Measurements from ENCODE around the gene LDLRAD4.

The LDLRAD4 gene

DNA sequence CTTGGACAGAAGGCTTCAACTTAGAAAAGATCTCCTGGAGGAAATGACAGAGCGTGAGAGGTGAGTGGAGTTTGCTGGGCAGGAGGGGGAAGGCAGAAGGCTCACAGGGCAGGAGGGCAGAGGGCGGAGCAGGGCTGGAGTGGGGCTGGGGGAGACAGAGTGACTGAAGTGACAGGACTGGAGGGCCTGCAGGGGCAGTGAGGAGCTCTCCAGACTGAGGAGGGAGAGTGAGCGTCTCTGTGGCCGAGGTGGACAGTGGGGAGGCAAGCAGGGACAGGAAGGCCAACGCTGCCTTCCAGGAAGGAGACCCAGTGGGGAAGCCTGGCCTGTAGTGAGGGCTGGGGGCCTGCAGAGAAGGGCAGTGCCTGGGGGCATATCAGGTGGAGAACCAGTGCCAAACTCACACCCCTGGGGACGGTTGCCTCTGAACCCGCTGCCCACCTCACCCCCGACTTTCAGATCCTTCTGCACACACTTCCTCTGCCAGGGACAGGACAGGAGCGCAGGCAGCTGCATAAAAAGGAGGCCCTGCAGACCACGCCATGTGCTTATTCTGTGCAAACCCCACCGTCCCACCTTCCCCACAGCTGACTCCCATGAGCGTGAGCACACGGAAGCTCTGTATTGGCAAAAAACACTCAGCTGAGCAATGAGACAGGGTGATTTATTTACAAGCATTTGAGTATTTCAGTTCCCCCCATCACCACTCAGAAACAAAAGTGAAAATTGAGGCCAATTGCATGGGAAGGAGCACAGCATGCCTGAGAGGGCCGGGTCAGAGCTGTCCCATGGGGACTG, 263.5 kb downstream of the LDLRAD4 start:
- Histone ChIP-seq H3K36me3 (ENCODE audit: insufficient read depth, low read length) (no peaks in the 10 kb centered on the region), H3K4me3 (no peak overlapping the region), H3K27ac (no peak overlapping the region), H3K9me3 (ENCODE audit: low read depth, low read length) (no peaks in the 10 kb centered on the region), H3K9ac (ENCODE audit: insufficient read length) (no peak overlapping the region)
- TF ChIP-seq EZH2 (IDR thresholded peaks at IDR 0.05) = no peak
- TF ChIP-seq FOXP2 (optimal IDR thresholded peaks at IDR 0.05; ENCODE audit: control extremely low read depth, extremely low read length, insufficient read depth) = no peak
- no peak for TF ChIP-seq POLR2AphosphoS5 (IDR thresholded peaks at IDR 0.05; ENCODE audit: borderline replicate concordance, low read depth, low read length)
- DNase-seq (ENCODE audit: low read depth, low spot score) = no peak

DNA sequence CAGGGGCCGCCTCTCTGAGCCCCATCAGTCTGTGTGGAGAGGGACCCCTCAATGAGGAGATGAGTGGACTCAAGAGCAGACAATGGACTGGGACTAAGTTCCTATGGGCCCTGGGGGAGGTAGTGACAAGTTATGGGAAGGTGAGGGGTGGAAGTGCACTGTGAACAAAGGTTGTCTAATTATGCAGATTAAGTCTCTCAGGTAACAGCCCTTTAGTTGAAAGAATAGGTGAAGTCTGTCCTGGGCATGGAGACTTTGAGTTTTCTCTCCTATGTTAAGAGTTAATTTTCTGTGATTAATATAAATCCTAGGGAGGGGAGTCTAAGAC, 264.0 kb downstream of the LDLRAD4 start:
- DNase-seq (ENCODE audit: low read depth, low spot score) = no peak
- no peak overlapping the region for H3K27ac ChIP-seq
- no peak overlapping the region for H3K9ac ChIP-seq (ENCODE audit: insufficient read length)
- no peaks in the 10 kb centered on the region for H3K36me3 ChIP-seq (ENCODE audit: insufficient read depth, low read length)
- TF ChIP-seq POLR2AphosphoS5 (IDR thresholded peaks at IDR 0.05; ENCODE audit: borderline replicate concordance, low read depth, low read length) = no peak
- TF ChIP-seq FOXP2 (optimal IDR thresholded peaks at IDR 0.05; ENCODE audit: control extremely low read depth, extremely low read length, insufficient read depth) = no peak
- TF ChIP-seq EZH2 (IDR thresholded peaks at IDR 0.05) = no peak
- H3K4me3 ChIP-seq = no peak overlapping the region
- H3K9me3 ChIP-seq (ENCODE audit: low read depth, low read length) = no peaks in the 10 kb centered on the region

DNA sequence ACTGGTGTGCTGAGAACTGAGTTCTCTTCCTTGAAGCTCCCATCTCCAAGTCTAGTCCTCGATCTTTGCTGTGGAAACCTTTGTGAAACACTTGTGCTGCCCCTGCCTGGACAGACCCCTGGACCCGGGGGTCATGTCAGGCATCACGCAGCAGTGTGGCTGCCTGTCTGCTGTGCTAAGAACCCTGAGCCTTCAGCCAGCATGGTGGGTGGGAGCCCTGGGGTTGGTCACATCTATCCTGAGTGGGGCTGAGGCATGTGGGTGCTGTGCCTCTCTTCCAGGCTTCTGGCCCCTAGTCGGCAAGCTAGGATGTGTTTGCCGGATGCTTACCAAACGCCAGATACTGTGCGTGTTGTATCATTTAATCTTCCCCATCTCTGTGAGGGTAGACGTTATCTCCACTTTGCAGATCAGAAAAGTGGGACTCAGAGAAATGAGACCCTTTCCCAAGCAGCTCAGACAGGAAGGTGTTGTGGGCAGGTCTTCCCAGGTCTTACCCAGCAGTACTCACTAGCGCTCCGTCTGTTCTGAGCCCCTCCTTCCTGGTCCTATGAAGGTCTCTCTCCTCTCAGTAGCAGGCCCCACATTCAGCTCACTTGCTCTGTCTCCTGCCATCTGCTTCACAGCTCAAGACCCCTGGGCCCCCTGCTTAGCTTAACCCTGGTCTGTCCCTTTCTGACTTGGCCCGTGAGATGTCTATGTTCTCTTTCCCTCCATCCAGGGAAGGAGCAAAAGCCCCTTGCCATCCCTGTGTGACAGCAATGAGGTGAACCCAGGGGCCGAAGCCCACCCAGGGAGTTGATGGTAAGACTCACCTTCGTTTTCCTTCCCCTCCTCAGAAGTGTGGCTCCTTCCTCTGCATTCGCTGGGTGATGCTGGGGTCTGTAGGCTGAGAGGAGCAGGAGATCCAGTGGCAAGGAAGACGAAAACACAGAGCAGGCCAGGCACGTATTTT, 265.0 kb downstream of the LDLRAD4 start:
- H3K9me3 ChIP-seq (ENCODE audit: low read depth, low read length) = no peaks in the 10 kb centered on the region
- TF ChIP-seq EZH2 (IDR thresholded peaks at IDR 0.05) (no peak), FOXP2 (optimal IDR thresholded peaks at IDR 0.05; ENCODE audit: control extremely low read depth, extremely low read length, insufficient read depth) (no peak), POLR2AphosphoS5 (IDR thresholded peaks at IDR 0.05; ENCODE audit: borderline replicate concordance, low read depth, low read length) (no peak)
- H3K27ac ChIP-seq = no peak overlapping the region
- H3K4me3 ChIP-seq = no peak overlapping the region
- H3K36me3 ChIP-seq (ENCODE audit: insufficient read depth, low read length) = no peaks in the 10 kb centered on the region
- DNase-seq (ENCODE audit: low read depth, low spot score) = no peak
- no peak overlapping the region for H3K9ac ChIP-seq (ENCODE audit: insufficient read length)

DNA sequence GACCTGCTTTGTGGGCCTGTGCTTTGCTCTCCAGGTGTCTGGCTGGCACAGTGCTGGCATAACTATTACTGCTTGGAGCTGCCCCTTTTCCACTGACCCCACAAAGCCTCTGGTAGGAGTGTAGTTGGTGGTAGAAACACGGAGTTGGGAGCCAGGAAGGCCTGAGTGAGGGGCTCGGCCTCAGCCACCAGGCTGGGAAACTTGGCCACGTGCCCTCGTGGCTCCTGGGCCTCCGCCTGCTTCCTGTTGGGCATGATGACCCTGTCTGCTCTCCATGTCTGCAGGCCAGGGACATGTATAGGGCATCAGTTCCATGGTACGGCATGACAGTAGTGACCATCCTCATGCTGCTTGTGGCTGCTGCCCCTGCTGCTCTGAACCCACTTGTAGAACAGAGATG, 266.6 kb downstream of the LDLRAD4 start:
- Histone ChIP-seq H3K4me3 (no peak overlapping the region), H3K27ac (no peak overlapping the region), H3K36me3 (ENCODE audit: insufficient read depth, low read length) (no peaks in the 10 kb centered on the region), H3K9ac (ENCODE audit: insufficient read length) (no peak overlapping the region), H3K9me3 (ENCODE audit: low read depth, low read length) (no peaks in the 10 kb centered on the region)
- no peak for DNase-seq (ENCODE audit: low read depth, low spot score)
- TF ChIP-seq POLR2AphosphoS5 (IDR thresholded peaks at IDR 0.05; ENCODE audit: borderline replicate concordance, low read depth, low read length) = no peak
- TF ChIP-seq FOXP2 (optimal IDR thresholded peaks at IDR 0.05; ENCODE audit: control extremely low read depth, extremely low read length, insufficient read depth) = no peak
- TF ChIP-seq EZH2 (IDR thresholded peaks at IDR 0.05) = no peak

DNA sequence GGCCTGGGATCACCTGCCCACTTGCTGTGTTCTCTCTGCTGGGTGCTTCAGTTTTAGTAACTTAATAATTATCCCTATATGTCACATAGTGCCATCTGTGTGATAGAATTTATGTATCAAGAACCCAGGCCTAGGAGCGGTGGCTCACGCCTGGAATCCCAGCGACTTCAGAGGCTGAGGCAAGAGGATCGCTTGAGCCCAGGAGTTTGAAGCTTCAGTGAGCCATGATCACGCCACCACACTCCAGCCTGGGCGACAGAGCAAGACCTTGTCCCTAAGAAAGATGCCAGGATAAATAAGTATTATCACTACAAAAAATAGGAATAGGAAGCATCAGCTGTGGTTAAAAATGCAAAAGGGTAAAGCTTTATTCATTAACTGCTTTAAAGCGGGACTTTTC, 267.0 kb downstream of the LDLRAD4 start:
- no peaks in the 10 kb centered on the region for H3K9me3 ChIP-seq (ENCODE audit: low read depth, low read length)
- DNase-seq (ENCODE audit: low read depth, low spot score) = no peak
- H3K27ac ChIP-seq = no peak overlapping the region
- no peak for TF ChIP-seq POLR2AphosphoS5 (IDR thresholded peaks at IDR 0.05; ENCODE audit: borderline replicate concordance, low read depth, low read length)
- TF ChIP-seq FOXP2 (optimal IDR thresholded peaks at IDR 0.05; ENCODE audit: control extremely low read depth, extremely low read length, insufficient read depth) = no peak
- TF ChIP-seq EZH2 (IDR thresholded peaks at IDR 0.05) = no peak
- H3K4me3 ChIP-seq = no peak overlapping the region
- H3K9ac ChIP-seq (ENCODE audit: insufficient read length) = no peak overlapping the region
- H3K36me3 ChIP-seq (ENCODE audit: insufficient read depth, low read length) = no peaks in the 10 kb centered on the region

DNA sequence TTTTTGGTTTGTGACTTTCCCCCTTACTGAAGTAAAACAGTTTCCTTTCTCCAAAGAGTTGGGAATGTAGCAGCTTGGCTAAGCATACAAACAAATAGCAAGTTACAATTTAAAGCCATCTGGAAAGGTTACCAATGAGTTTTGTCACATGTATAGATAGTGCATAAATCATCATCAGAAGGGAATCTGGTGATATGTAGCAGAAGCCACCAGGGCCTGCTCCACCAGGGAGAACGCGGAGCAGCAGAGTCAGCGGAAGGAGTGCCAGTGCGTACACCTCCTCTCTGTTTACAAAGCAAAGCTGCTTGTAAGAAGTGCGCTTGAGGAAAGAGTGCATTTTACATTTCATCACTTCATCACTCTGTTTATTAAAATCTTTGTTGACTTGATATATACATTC, 267.7 kb downstream of the LDLRAD4 start:
- no peak overlapping the region for H3K9ac ChIP-seq (ENCODE audit: insufficient read length)
- no peak overlapping the region for H3K4me3 ChIP-seq
- no peaks in the 10 kb centered on the region for H3K36me3 ChIP-seq (ENCODE audit: insufficient read depth, low read length)
- TF ChIP-seq POLR2AphosphoS5 (IDR thresholded peaks at IDR 0.05; ENCODE audit: borderline replicate concordance, low read depth, low read length) (no peak), FOXP2 (optimal IDR thresholded peaks at IDR 0.05; ENCODE audit: control extremely low read depth, extremely low read length, insufficient read depth) (no peak), EZH2 (IDR thresholded peaks at IDR 0.05) (no peak)
- no peak overlapping the region for H3K27ac ChIP-seq
- no peak for DNase-seq (ENCODE audit: low read depth, low spot score)
- H3K9me3 ChIP-seq (ENCODE audit: low read depth, low read length) = no peaks in the 10 kb centered on the region

DNA sequence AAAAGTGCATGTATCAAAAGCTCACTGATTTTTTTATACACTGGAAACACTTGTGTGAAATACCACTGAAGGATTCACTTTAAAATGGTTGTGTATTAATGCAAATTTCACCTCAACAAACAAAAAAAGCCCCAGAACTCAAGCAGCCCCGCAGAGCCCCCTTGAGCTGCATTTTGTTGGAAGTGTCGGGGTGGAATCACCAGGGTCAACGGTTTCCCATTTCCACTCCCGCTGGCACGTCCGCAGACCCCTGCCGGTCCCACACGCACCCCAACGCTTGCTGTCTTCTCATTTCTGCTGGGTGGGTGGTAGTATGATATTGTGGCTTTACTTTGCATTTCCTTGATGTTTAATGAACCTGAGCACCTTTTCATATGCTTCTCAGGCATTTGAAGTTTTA, 268.1 kb downstream of the LDLRAD4 start:
- Histone ChIP-seq H3K9me3 (ENCODE audit: low read depth, low read length) (no peaks in the 10 kb centered on the region), H3K36me3 (ENCODE audit: insufficient read depth, low read length) (no peaks in the 10 kb centered on the region), H3K4me3 (no peak overlapping the region), H3K9ac (ENCODE audit: insufficient read length) (no peak overlapping the region), H3K27ac (no peak overlapping the region)
- TF ChIP-seq POLR2AphosphoS5 (IDR thresholded peaks at IDR 0.05; ENCODE audit: borderline replicate concordance, low read depth, low read length) = no peak
- TF ChIP-seq FOXP2 (optimal IDR thresholded peaks at IDR 0.05; ENCODE audit: control extremely low read depth, extremely low read length, insufficient read depth) = no peak
- TF ChIP-seq EZH2 (IDR thresholded peaks at IDR 0.05) = no peak
- DNase-seq (ENCODE audit: low read depth, low spot score) = no peak

DNA sequence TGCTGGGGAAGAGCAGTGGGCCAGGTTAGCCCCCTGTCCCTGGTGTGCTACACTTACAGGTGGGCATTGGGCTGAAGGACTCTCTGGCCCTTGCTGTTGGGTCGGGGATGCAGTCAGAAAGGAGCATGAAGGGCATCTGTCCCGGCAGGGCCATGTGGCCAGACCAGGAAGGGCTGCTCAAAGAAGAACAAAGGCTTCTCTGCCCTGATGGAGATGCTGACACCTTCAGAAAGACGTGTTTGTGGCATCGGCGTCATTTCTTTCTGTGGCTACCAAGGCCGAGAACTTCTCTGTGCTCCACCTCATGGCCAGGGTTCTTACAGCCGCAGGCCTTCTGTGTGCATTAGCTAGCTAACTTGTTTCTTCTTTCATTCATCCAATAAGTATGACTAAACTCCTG, 268.7 kb downstream of the LDLRAD4 start:
- H3K36me3 ChIP-seq (ENCODE audit: insufficient read depth, low read length) = no peaks in the 10 kb centered on the region
- H3K27ac ChIP-seq = no peak overlapping the region
- TF ChIP-seq FOXP2 (optimal IDR thresholded peaks at IDR 0.05; ENCODE audit: control extremely low read depth, extremely low read length, insufficient read depth) = no peak
- no peak overlapping the region for H3K9ac ChIP-seq (ENCODE audit: insufficient read length)
- DNase-seq (ENCODE audit: low read depth, low spot score) = no peak
- no peak overlapping the region for H3K4me3 ChIP-seq
- no peaks in the 10 kb centered on the region for H3K9me3 ChIP-seq (ENCODE audit: low read depth, low read length)

Data from SK-N-MC (cell line).